Measurements from ENCODE around the gene LRP8.

- TF ChIP-seq, protein P1, sequence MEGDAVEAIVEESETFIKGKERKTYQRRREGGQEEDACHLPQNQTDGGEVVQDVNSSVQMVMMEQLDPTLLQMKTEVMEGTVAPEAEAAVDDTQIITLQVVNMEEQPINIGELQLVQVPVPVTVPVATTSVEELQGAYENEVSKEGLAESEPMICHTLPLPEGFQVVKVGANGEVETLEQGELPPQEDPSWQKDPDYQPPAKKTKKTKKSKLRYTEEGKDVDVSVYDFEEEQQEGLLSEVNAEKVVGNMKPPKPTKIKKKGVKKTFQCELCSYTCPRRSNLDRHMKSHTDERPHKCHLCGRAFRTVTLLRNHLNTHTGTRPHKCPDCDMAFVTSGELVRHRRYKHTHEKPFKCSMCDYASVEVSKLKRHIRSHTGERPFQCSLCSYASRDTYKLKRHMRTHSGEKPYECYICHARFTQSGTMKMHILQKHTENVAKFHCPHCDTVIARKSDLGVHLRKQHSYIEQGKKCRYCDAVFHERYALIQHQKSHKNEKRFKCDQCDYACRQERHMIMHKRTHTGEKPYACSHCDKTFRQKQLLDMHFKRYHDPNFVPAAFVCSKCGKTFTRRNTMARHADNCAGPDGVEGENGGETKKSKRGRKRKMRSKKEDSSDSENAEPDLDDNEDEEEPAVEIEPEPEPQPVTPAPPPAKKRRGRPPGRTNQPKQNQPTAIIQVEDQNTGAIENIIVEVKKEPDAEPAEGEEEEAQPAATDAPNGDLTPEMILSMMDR (conservative IDR thresholded peaks at IDR 0.05; ENCODE audit: low read length) = no peak
- no peak for TF ChIP-seq EZH2phosphoT487 (IDR thresholded peaks at IDR 0.05; ENCODE audit: borderline replicate concordance)
Observed at GRCh38 chr1:53210352-53210751, 117.5 kb downstream of the LRP8 start.
